ENCODE data around the gene TELO2. TPM values are rescaled to one million over a fixed set of nuclear protein-coding genes. Genes with fewer than 3 reads are reported as not detected.

The TELO2 gene
- total and polyA plus RNA-seq, 2 donors (not counting 3 experiments of a cell fraction or from before 2014, with no cell fraction given) = 30.7 to 61.6 TPM

GRCh38 chr16:1444730-1445517, 48.2 kb upstream of the TELO2 start:
- DNase-seq (ENCODE audit: low read depth, low spot score) (no peak), FAIRE-seq (no peak)
- Histone ChIP-seq H3K79me2 (ENCODE audit: control insufficient read depth, insufficient read depth, low read length) (no peaks in the 10 kb centered on the region), H3K27me3 (ENCODE audit: control insufficient read depth in 2 of 2, insufficient read depth in 2 of 2, low read length in 2 of 2) (no peaks in the 10 kb centered on the region), H3K4me1 (ENCODE audit: control insufficient read depth, extremely low read depth, insufficient read depth, low read length) (no peaks in the 10 kb centered on the region), H3K9ac (replicated peaks; ENCODE audit: extremely low read depth, insufficient read depth, low read length) (no peak overlapping the region), H3K9me3 (replicated peaks; ENCODE audit: control insufficient read depth, insufficient read depth, low read length) (no peaks in the 10 kb centered on the region), H3K27ac (ENCODE audit: insufficient read depth, low read depth, low read length) (no peak overlapping the region), H4K20me1 (replicated peaks; ENCODE audit: control insufficient read depth, extremely low read depth, insufficient read depth, low read length) (no peaks in the 10 kb centered on the region), H3K4me3 (replicated peaks in 1 of 3; ENCODE audit: insufficient read depth in 1 of 3, low read depth in 1 of 3, low read length in 3 of 3) (no peak overlapping the region), H3K9me1 (replicated peaks; ENCODE audit: control insufficient read depth, extremely low read depth, insufficient read depth, low read length) (no peaks in the 10 kb centered on the region), H2AFZ (ENCODE audit: low read depth, low read length) (no peak overlapping the region), H3K36me3 (ENCODE audit: control insufficient read depth in 2 of 2, extremely low read depth in 1 of 2, insufficient read depth in 2 of 2, low read length in 2 of 2) (peaks cover 0 to 17% of the 10 kb centered on the region in 2 experiments), H3K4me2 (ENCODE audit: insufficient read depth, low read length) (no peak overlapping the region)
- TF ChIP-seq JUN (IDR thresholded peaks at IDR 0.05; ENCODE audit: borderline replicate concordance, insufficient read depth, insufficient read length, low read depth) (no peak), POLR2A (IDR thresholded peaks at IDR 0.05; ENCODE audit: low read depth, low read length) (no peak), FOS (IDR thresholded peaks at IDR 0.05; ENCODE audit: borderline replicate concordance, insufficient read depth, low read length) (no peak), MYC (IDR thresholded peaks at IDR 0.05; ENCODE audit: low read depth, low read length) (no peak), POLR2AphosphoS5 (IDR thresholded peaks at IDR 0.05; ENCODE audit: insufficient read depth, low read depth, low read length) (no peak), GATA2 (IDR thresholded peaks at IDR 0.05; ENCODE audit: insufficient read depth, insufficient read length, low read depth, low read length) (no peak), EZH2 (IDR thresholded peaks at IDR 0.05; ENCODE audit: borderline replicate concordance, low read depth, low read length, severe bottlenecking) (no peak)
- TF ChIP-seq, protein P1, sequence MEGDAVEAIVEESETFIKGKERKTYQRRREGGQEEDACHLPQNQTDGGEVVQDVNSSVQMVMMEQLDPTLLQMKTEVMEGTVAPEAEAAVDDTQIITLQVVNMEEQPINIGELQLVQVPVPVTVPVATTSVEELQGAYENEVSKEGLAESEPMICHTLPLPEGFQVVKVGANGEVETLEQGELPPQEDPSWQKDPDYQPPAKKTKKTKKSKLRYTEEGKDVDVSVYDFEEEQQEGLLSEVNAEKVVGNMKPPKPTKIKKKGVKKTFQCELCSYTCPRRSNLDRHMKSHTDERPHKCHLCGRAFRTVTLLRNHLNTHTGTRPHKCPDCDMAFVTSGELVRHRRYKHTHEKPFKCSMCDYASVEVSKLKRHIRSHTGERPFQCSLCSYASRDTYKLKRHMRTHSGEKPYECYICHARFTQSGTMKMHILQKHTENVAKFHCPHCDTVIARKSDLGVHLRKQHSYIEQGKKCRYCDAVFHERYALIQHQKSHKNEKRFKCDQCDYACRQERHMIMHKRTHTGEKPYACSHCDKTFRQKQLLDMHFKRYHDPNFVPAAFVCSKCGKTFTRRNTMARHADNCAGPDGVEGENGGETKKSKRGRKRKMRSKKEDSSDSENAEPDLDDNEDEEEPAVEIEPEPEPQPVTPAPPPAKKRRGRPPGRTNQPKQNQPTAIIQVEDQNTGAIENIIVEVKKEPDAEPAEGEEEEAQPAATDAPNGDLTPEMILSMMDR (IDR thresholded peaks at IDR 0.05; ENCODE audit: extremely low read depth in 1 of 2, insufficient read depth in 1 of 2, low read depth in 1 of 2, low read length in 2 of 2) = no peak
- TF ChIP-seq, protein P2, sequence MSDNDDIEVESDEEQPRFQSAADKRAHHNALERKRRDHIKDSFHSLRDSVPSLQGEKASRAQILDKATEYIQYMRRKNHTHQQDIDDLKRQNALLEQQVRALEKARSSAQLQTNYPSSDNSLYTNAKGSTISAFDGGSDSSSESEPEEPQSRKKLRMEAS (IDR thresholded peaks at IDR 0.05; ENCODE audit: insufficient read depth, insufficient read length) = no peak
- no TSS peak for BruUV-seq (replicated peaks)
- dilution Hi-C loops (cut with MboI; ENCODE audit: extremely low pct_ligation_motif_present, low sequenced_read_pairs) (no loop called here), intact Hi-C loops (cut with micrococcal nuclease) (no loop called here)
- ChIA-PET CTCF (interaction anchor here (2.0 kb wide), 1 partner anchor 144 kb away, joined by 5 read pairs; no protein-coding TSS in a partner anchor), POLR2A (no interaction called here)

Measured in endothelial cell of umbilical vein (primary cell).